ENCODE results near the gene PTPRCAP. TPM values are rescaled to one million over a fixed set of nuclear protein-coding genes. Genes with fewer than 3 reads are reported as not detected.

Gene PTPRCAP
- total RNA-seq, 4 donors from 2014 or later = 17.3 to 56.9 (median 21.7) TPM

DNA sequence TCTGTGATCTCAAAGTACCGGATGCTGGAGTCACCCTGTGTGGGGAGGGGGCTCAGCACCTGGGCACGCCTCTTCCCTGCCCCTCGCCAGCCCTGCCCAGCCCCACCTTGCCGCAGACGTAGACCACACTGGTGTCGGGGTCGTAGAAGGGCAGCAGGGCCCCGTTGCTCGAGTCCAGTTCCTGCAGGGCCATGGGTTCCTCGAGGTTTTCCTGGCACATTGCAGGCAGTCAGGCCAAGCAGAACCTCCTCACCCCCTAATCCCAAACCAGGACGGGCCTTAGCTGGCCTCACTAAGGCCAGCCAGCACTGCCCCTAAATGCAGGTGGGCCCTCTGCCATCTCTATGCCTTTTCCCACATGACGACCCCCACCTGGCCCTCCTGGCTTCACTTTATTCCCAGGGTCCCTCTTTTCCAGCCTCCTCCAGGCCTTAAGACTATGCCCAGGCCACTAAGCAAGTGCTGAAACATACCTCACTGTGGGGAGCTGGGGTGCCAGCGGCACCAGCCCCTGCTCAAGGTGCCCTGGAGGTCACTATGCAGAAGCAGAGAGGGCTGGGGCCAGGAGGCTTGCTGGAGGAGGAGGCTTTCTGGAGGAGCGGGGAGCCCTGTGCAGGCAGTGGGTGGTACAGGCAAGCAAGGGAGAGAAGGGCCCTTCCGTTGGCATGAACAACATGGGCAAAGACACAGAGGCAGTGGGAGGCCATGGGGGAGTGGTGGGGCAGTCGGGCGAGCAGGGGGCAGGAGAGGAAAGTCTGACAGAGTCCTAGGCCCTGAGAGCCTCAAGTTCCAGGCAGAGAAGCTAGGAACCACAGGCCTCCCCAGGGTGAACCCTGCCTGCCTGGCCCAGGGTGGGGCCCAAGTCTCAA lies 3.0 kb upstream of the PTPRCAP start:
- TF ChIP-seq POLR2A (IDR thresholded peaks at IDR 0.05) = no peak
- TF ChIP-seq, protein P1, sequence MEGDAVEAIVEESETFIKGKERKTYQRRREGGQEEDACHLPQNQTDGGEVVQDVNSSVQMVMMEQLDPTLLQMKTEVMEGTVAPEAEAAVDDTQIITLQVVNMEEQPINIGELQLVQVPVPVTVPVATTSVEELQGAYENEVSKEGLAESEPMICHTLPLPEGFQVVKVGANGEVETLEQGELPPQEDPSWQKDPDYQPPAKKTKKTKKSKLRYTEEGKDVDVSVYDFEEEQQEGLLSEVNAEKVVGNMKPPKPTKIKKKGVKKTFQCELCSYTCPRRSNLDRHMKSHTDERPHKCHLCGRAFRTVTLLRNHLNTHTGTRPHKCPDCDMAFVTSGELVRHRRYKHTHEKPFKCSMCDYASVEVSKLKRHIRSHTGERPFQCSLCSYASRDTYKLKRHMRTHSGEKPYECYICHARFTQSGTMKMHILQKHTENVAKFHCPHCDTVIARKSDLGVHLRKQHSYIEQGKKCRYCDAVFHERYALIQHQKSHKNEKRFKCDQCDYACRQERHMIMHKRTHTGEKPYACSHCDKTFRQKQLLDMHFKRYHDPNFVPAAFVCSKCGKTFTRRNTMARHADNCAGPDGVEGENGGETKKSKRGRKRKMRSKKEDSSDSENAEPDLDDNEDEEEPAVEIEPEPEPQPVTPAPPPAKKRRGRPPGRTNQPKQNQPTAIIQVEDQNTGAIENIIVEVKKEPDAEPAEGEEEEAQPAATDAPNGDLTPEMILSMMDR (IDR thresholded peaks at IDR 0.05) = no peak
- H3K36me3 ChIP-seq = peaks cover 0 to 57% (median 0%) of the 10 kb centered on the region in 3 donors
- no peaks in the 10 kb centered on the region for H3K27me3 ChIP-seq
- no peaks in the 10 kb centered on the region for H3K9me3 ChIP-seq
- peak overlapping the region; percentile 44 to 99 (median 78) for H3K27ac ChIP-seq
- DNase-seq = no peak
- peaks cover 0 to 60% (median 44%) of the 10 kb centered on the region in 4 donors for H3K4me1 ChIP-seq
- H3K4me3 ChIP-seq = no peak overlapping the region

DNA sequence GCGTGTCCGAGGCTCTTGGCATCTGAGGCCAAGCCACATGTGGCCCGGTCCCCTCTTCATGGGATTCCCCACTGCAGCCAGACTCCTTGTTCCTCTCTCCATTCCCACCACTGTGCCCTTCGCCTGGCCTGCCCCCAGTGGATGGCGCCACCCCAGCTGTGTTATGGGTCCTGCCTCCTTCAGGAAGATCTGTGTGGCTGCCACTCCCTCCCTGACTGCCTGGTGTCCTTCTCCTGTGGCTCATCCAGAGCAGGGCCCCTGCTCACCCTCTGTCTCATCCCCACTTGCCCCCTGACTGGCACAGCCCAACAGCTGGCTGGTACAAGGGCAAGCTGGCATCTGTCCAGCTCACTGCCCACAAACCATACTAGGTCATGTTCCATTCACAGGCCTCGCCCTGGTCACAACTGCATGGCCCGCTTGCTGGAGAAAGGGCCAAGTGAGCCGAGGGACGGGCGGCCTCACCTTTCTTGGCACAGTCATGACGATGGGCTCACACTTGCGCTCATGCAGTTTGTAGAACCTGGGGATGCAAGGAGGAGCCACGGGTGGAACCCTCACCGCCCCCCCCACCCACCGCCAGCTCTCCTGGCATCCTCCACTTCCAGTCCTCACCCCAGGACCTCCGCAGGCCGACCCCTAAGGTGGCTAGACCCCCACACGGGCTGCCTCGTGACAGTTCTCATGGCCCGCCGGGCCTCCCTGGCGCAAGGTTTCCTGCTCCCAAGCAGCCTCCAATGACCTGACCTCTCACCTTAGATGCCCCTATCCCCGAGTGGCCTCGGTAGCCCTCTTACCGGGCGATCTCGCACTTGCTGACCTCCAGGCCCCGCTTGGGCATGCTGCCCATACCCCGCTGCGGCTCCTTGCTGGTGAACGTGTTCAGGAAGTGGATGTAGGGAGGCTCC lies 2.1 kb upstream of the PTPRCAP start:
- Histone ChIP-seq H3K9me3 (no peaks in the 10 kb centered on the region), H3K4me1 (peaks cover 0 to 57% (median 43%) of the 10 kb centered on the region in 4 donors), H3K27me3 (no peaks in the 10 kb centered on the region), H3K27ac (peak overlapping the region; percentile 44 to 99 (median 78)), H3K4me3 (peak overlapping the region in 1 of 4 donors; percentile 81), H3K36me3 (peaks cover 0 to 66% (median 0%) of the 10 kb centered on the region in 3 donors)
- TF ChIP-seq, protein P1 (IDR thresholded peaks at IDR 0.05) = peak in 2 of 6 experiments; percentile 13 to 22
- no peak for TF ChIP-seq POLR2A (IDR thresholded peaks at IDR 0.05)
- peak in 2 of 3 donors; percentile 64 to 72 for DNase-seq

DNA sequence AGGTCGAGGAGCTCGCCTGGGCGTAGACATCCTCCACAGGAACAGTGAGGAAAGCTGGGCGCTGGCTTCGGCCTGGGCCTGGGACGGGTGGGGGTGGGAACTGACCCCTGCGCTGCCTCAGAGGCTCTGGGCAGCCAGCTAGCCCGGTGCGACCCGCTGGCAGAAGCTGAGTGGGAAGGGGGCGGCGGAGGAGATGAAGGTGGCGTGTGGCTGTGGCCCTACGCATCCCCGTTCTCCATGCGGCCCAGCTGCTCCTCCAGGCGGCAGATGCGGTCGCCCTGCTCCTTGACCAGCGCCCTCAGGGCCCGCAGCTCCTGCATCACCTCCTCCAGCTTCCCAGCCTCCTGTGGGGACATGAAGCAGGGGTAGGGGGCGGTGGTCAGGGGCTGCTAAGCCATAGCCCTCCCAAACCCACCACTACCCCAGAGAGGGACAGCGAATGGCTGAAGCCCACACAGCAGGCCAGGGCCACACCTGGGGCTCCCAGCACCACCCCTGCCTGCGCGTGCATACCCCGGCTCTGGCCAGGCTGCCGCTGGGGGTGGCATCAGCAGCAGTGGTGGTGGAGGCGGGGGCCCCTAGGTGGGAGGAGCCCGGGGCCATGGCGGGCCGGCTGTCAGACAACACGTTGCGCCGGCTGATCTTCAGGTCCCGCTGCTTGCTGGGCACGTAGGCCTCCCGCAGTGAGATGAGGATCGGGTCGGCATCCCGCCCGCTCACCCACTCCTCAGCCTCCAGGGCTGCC lies 848 bp upstream of the PTPRCAP start:
- H3K4me3 ChIP-seq = peak overlapping the region; percentile 49 to 81 (median 64)
- H3K4me1 ChIP-seq = peaks cover 0 to 65% (median 40%) of the 10 kb centered on the region in 4 donors
- H3K9me3 ChIP-seq = no peaks in the 10 kb centered on the region
- DNase-seq = peak in 2 of 3 donors; percentile 89 to 91
- TF ChIP-seq POLR2A (IDR thresholded peaks at IDR 0.05) = peak in 1 of 2 donors; percentile 10
- TF ChIP-seq, protein P1 (IDR thresholded peaks at IDR 0.05) = no peak
- no peaks in the 10 kb centered on the region for H3K27me3 ChIP-seq
- peak overlapping the region; percentile 83 to 99 (median 88) for H3K27ac ChIP-seq
- H3K36me3 ChIP-seq = peaks cover 0 to 78% (median 0%) of the 10 kb centered on the region in 3 donors

DNA sequence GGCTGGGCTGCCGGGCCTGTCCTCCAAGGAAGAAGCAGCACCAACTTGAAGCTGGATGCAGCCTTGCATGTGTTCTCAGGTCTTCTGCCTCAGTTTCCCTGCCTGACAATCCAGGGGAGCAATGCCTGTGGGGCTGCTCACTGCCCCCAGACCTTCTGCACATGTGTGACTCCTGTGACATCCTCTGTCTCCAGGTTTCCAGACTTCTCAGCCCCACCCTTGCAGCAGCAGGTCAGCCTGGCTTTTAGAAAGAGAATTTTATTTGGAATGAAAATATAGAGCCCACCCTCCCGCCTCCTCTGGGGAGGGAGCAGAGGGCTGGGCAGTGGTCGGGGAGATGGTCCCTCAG lies 301 bp upstream of the PTPRCAP start:
- Histone ChIP-seq H3K27ac (peak overlapping the region; percentile 83 to 99 (median 88)), H3K36me3 (peaks cover 0 to 84% (median 0%) of the 10 kb centered on the region in 3 donors), H3K9me3 (no peaks in the 10 kb centered on the region), H3K4me3 (peak overlapping the region; percentile 49 to 81 (median 64)), H3K27me3 (no peaks in the 10 kb centered on the region), H3K4me1 (peaks cover 0 to 64% (median 39%) of the 10 kb centered on the region in 4 donors)
- DNase-seq = no peak
- TF ChIP-seq, protein P1 (IDR thresholded peaks at IDR 0.05) = no peak
- no peak for TF ChIP-seq POLR2A (IDR thresholded peaks at IDR 0.05)
